Kidney epithelial cell (primary cell): ENCODE measurements around the gene BBS4. TPM values are rescaled to one million over a fixed set of nuclear protein-coding genes. Genes with fewer than 3 reads are reported as not detected.
"Not testable (repeated sequence)": the region's sequence is repeated elsewhere in the genome, so short reads cannot be mapped to it uniquely, and the experiment has no call there.

Source experiments
- DNase-seq: peaks from one replicate; pipeline ENCODE4 v3.0.0-alpha.2; 2010; ENCODE audit warnings: low read depth
- H3K27me3 ChIP-seq: 2 replicates; pipeline ENCODE4 v1.6.0; 2011; ENCODE audit warnings: low read length; ENCODE audit not compliant: control insufficient read depth, insufficient read depth
- H3K36me3 ChIP-seq: 2 replicates; pipeline ENCODE4 v1.5.1; 2011; ENCODE audit warnings: low read length; ENCODE audit not compliant: control insufficient read depth, insufficient read depth
- H3K4me3 ChIP-seq: 2 replicates; pipeline ENCODE4 v1.5.1; 2011; ENCODE audit warnings: low read depth, mild to moderate bottlenecking, control low read depth, low read length
- CTCF ChIP-seq: IDR thresholded peaks from 2 replicates; pipeline ENCODE4 v1.5.1; 2011; ENCODE audit warnings: mild to moderate bottlenecking, moderate library complexity, low read length, control low read depth, inconsistent platforms; ENCODE audit not compliant: insufficient read depth, poor library complexity, severe bottlenecking
- total RNA-seq: library from RNA; depleted of rRNA; stranded (reverse); fragments of >200 nt; gene quantifications from 2 replicates; pipeline ENCODE4 v1.2.3, GENCODE V29; 2015

Gene BBS4
- total RNA-seq, 1 donor from 2014 or later, result 30.7 TPM

- no peaks in the 10 kb centered on the region for H3K36me3 ChIP-seq
- DNase-seq, result no peak
- no peaks in the 10 kb centered on the region for H3K27me3 ChIP-seq
- no peak for TF ChIP-seq CTCF
- no peak overlapping the region for H3K4me3 ChIP-seq
Observed at GRCh38 chr15:72688697-72689096, 2.7 kb downstream of the BBS4 start.

- DNase-seq, result no peak
- no peak for TF ChIP-seq CTCF
- Histone ChIP-seq H3K36me3 (no peaks in the 10 kb centered on the region), H3K27me3 (no peaks in the 10 kb centered on the region), H3K4me3 (no peak overlapping the region)
Observed at GRCh38 chr15:72690938-72691337, 4.9 kb downstream of the BBS4 start.

GRCh38 chr15:72698938-72699337 is 12.9 kb downstream of the BBS4 start:
- no peak for DNase-seq
- no peak for TF ChIP-seq CTCF
- Histone ChIP-seq H3K4me3 (no peak overlapping the region), H3K27me3 (no peaks in the 10 kb centered on the region), H3K36me3 (no peaks in the 10 kb centered on the region)

DNA sequence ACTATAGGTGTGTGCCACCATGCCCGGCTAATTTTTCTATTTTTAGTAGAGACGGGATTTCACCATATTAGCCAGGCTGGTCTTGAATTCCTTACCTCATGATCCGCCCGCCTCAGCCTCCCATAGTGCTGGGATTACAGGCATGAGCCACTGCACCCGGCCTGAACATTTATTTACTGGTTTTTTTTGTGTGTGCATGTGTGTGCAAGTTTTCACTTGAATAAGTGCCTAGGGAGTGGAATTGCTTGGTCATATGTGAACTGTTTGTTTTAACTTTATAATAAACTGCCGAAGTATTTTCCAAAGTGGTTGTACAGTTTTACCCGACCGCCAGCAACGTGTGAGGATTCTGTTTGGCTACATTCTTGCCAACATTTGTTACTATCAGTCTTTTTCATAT is 14.1 kb downstream of the BBS4 start:
- no peak for TF ChIP-seq CTCF
- Histone ChIP-seq H3K4me3 (no peak overlapping the region), H3K36me3 (no peaks in the 10 kb centered on the region), H3K27me3 (no peaks in the 10 kb centered on the region)
- DNase-seq, result no peak

DNA sequence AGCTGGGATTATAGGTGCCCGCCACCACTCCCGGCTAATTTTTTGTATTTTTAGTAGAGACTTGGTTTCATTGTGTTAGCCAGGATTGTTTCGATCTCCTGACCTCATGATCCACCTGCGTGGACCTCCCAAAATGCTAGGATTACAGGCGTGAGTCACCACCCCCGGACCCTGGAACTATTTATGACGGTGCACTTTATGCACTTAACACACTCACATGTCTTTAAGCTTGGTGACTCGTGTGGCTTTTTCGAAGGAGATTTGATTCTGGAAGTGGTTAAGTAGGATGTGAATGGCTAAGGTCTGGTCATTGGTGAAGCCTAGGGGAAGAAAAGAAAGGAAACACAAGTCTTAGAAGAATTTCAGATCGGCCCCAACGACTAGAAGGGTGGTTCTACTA is 20.3 kb downstream of the BBS4 start:
- no peak overlapping the region for H3K4me3 ChIP-seq
- no peak for DNase-seq
- TF ChIP-seq CTCF, result no peak
- H3K27me3 ChIP-seq, result no peaks in the 10 kb centered on the region
- no peaks in the 10 kb centered on the region for H3K36me3 ChIP-seq

- DNase-seq, H3K4me3 ChIP-seq, H3K27me3 ChIP-seq, H3K36me3 ChIP-seq: not testable (repeated sequence)
Observed at GRCh38 chr15:72708551-72709303, 22.7 kb downstream of the BBS4 start.
